Liver (tissue), 9 donors: Measurements from ENCODE around the gene GPR156. TPM values are rescaled to one million over a fixed set of nuclear protein-coding genes. Genes with fewer than 3 reads are reported as not detected.

ENCODE experiments used
- DNase-seq: peaks from one replicate; pipeline ENCODE4 v3.0.0-alpha.2; 2017; ENCODE audit warnings: low spot score
- H3K27ac ChIP-seq, 2 donors: one replicate each; pipeline ENCODE4 v1.7.0; 2013; ENCODE audit warnings: inconsistent platforms in 2 of 2, low read length in 2 of 2, control low read depth in 1 of 2, low read depth in 1 of 2, mild to moderate bottlenecking in 1 of 2
- H3K27me3 ChIP-seq, 4 donors: one replicate each; pipeline versions ENCODE4 v1.6.1 to v1.7.0; 2013; ENCODE audit warnings: low read length in 3 of 4, inconsistent platforms in 1 of 4, mild to moderate bottlenecking in 1 of 4, moderate library complexity in 1 of 4; ENCODE audit not compliant: control insufficient read depth in 4 of 4, insufficient read depth in 4 of 4
- H3K36me3 ChIP-seq, 4 donors: one replicate each; pipeline versions ENCODE4 v1.6.1 to v1.7.0; 2013; ENCODE audit warnings: low read length in 3 of 4, mild to moderate bottlenecking in 3 of 4, low read depth in 1 of 4, moderate library complexity in 1 of 4; ENCODE audit not compliant: control insufficient read depth in 4 of 4, insufficient read depth in 3 of 4
- H3K4me1 ChIP-seq, 4 donors: one replicate each; pipeline versions ENCODE4 v1.6.1 to v1.7.0; 2013; ENCODE audit warnings: low read length in 3 of 4, mild to moderate bottlenecking in 3 of 4, moderate library complexity in 1 of 4; ENCODE audit not compliant: control insufficient read depth in 4 of 4, insufficient read depth in 4 of 4
- H3K4me3 ChIP-seq, 3 donors: one replicate each; pipeline versions ENCODE4 v1.6.1 to v1.7.0; 2013; ENCODE audit warnings: low read length in 3 of 3, control low read depth in 1 of 3, low read depth in 1 of 3, mild to moderate bottlenecking in 1 of 3
- H3K9ac ChIP-seq, 2 donors: one replicate each; pipeline ENCODE4 v1.7.0; 2013; ENCODE audit warnings: low read length in 2 of 2, mild to moderate bottlenecking in 2 of 2, moderate library complexity in 2 of 2, control low read depth in 1 of 2, low read depth in 1 of 2
- H3K9me3 ChIP-seq, 4 donors: one replicate each; pipeline versions ENCODE4 v1.6.1 to v1.7.0; 2013; ENCODE audit warnings: low read length in 3 of 4; ENCODE audit not compliant: control insufficient read depth in 4 of 4
- EGR1 ChIP-seq, 2 donors: IDR thresholded peaks; 2 replicates each; pipeline ENCODE4 v1.6.1; 2016 to 2018; ENCODE audit warnings: antibody characterized with exemption in 2 of 2, low read depth in 2 of 2
- FOXA1 ChIP-seq: IDR thresholded peaks from 2 replicates; pipeline ENCODE4 v1.6.1; 2016; ENCODE audit warnings: antibody characterized with exemption
- FOXA2 ChIP-seq: IDR thresholded peaks from 2 replicates; pipeline ENCODE4 v1.6.1; 2016; ENCODE audit warnings: antibody characterized with exemption
- GABPA ChIP-seq, 2 donors: IDR thresholded peaks in 1 of 2; conservative IDR thresholded peaks in 1 of 2; 2 replicates each; pipeline ENCODE4 v1.6.1; 2016; ENCODE audit warnings: antibody characterized with exemption in 2 of 2, mild to moderate bottlenecking in 1 of 2, moderate library complexity in 1 of 2
- HNF4A ChIP-seq, 2 donors: conservative IDR thresholded peaks; 2 replicates each; pipeline ENCODE4 v1.6.1; 2016; ENCODE audit warnings: antibody characterized with exemption in 2 of 2, mild to moderate bottlenecking in 2 of 2
- HNF4G ChIP-seq: IDR thresholded peaks from 2 replicates; pipeline ENCODE4 v1.6.1; 2016; ENCODE audit warnings: antibody characterized with exemption
- JUND ChIP-seq, 2 donors: IDR thresholded peaks; 2 replicates each; pipeline ENCODE4 v1.6.1; 2016; ENCODE audit warnings: antibody characterized with exemption in 2 of 2
- NR2F2 ChIP-seq: IDR thresholded peaks from 2 replicates; pipeline ENCODE4 v1.6.1; 2016; ENCODE audit warnings: antibody characterized with exemption
- RAD21 ChIP-seq, 2 donors: IDR thresholded peaks; 2 replicates each; pipeline ENCODE4 v1.6.1; 2016; ENCODE audit warnings: antibody characterized with exemption in 2 of 2, mild to moderate bottlenecking in 2 of 2
- RXRA ChIP-seq, 2 donors: IDR thresholded peaks; 2 replicates each; pipeline ENCODE4 v1.6.1; 2017 to 2018; ENCODE audit warnings: antibody characterized with exemption in 2 of 2, mild to moderate bottlenecking in 1 of 2
- SP1 ChIP-seq: IDR thresholded peaks from 2 replicates; pipeline ENCODE4 v1.6.1; 2018; ENCODE audit warnings: antibody characterized with exemption, mild to moderate bottlenecking
- TAF1 ChIP-seq: conservative IDR thresholded peaks from 2 replicates; pipeline ENCODE4 v1.6.1; 2016; ENCODE audit warnings: antibody characterized with exemption, mild to moderate bottlenecking
- YY1 ChIP-seq: IDR thresholded peaks from 2 replicates; pipeline ENCODE4 v1.6.1; 2016; ENCODE audit warnings: antibody characterized with exemption, mild to moderate bottlenecking
- WGBS: extraction: QIAGEN DNeasy Blood & Tissue Kit; methylation state at CpG from one replicate; pipeline ENCODE4 v1.1.7; 2013; 5-methylcytosine and 5-hydroxymethylcytosine counted together
- polyA plus RNA-seq, 2 donors: library from polyadenylated mRNA; stranded (reverse) in 1 of 2; unstranded in 1 of 2; fragments of 200-250 nt in 1 of 2; fragments of >200 nt in 1 of 2; fragmentation: Nextera tagmentation in 1 of 2; extraction: Ambion mirVana in 1 of 2; gene quantifications; one replicate each; pipeline versions ENCODE4 v1.2.1 to v1.2.3, GENCODE V29; 2013 to 2015
- total RNA-seq, 2 donors: library from RNA; depleted of rRNA; stranded (reverse); fragments of >200 nt; gene quantifications; one replicate each; pipeline ENCODE4 v1.2.3, GENCODE V29; 2014
- TF ChIP-seq, protein P1 (sequence below): IDR thresholded peaks from 2 replicates; pipeline ENCODE4 v1.6.1; 2016; ENCODE audit warnings: antibody characterized with exemption
- TF ChIP-seq, protein P2 (sequence below): IDR thresholded peaks from 2 replicates; pipeline ENCODE4 v1.6.1; 2016; ENCODE audit warnings: antibody characterized with exemption
- TF ChIP-seq, protein P3 (sequence below): IDR thresholded peaks from 2 replicates; pipeline ENCODE4 v1.6.1; 2016; ENCODE audit warnings: antibody characterized with exemption
- TF ChIP-seq, protein P4 (sequence below): fragments of 150-350 bp; IDR thresholded peaks from 2 replicates; pipeline ENCODE4 v1.5.1; 2017; ENCODE audit warnings: improper control_type of control experiment, low read depth, low read length; ENCODE audit not compliant: missing input control
- TF ChIP-seq, protein P5 (sequence below): IDR thresholded peaks from 2 replicates; pipeline ENCODE4 v1.6.1; 2016; ENCODE audit warnings: antibody characterized with exemption, mild to moderate bottlenecking
- donor health status: healthy.
- donor health status: healthy.
- donor health status: healthy.
- donor health status: healthy.
- donor health status: healthy.

GPR156 gene
- total and polyA plus RNA-seq, 4 donors = 0.02 to 0.17 (median 0.09) TPM; not detected in 1

DNA sequence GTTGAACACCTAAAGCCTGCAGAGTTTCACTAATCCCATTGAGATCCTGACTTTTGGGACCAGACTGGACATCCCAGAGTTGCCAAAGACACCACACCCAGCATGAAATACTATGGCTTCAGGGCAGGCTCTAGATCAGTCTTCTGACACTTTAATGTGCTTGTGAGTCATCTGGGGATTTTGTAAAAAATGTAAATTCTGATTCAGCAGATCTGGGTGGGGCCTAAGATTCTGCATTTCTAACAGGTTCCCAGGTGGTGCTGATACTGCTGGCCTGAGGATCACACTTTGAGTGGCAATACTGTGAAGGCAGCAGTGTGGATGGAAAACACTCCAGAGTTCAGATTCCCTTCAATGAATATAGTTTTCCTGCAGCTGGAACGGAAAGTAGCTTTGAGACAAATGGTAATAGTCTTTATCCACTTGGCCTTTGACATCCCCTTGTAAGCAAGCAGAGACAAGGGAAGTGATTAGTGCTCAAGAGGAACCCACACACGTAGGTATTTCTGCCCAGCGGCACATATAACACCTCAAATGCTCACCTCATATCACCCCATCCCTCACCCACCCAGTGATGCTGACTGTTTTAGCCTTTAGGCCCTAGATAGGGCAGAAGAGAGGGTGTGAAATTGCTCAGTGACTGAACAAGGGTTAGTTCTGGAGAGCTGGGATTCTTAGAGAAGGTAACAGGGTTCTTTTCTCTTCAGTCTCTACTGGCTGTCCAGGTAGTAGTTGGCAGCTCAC lies 139.3 kb downstream of the GPR156 start (continued):
- TF ChIP-seq, protein P1, sequence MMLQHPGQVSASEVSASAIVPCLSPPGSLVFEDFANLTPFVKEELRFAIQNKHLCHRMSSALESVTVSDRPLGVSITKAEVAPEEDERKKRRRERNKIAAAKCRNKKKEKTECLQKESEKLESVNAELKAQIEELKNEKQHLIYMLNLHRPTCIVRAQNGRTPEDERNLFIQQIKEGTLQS = no peak

DNA sequence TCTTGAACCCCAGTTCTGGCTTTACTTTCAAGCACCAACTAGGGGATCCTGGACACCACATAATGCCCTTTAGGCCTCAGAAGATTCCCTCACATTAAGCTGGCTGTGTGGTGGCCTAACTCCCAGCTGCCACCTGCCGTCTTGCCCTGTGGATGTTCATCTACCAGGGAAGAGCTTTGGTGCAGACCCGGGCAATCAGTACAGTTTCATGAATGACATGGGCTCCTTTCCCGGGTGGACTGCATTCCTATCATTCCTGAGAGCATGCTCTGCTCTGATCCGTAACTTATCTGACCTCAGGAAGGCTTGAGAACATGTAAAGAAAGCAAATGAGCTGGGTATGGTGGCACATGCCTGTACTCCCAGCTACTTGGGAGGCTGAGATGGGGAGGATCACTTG lies 140.8 kb downstream of the GPR156 start:
- TF ChIP-seq, protein P2, sequence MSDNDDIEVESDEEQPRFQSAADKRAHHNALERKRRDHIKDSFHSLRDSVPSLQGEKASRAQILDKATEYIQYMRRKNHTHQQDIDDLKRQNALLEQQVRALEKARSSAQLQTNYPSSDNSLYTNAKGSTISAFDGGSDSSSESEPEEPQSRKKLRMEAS = no peak
- TF ChIP-seq, protein P3, sequence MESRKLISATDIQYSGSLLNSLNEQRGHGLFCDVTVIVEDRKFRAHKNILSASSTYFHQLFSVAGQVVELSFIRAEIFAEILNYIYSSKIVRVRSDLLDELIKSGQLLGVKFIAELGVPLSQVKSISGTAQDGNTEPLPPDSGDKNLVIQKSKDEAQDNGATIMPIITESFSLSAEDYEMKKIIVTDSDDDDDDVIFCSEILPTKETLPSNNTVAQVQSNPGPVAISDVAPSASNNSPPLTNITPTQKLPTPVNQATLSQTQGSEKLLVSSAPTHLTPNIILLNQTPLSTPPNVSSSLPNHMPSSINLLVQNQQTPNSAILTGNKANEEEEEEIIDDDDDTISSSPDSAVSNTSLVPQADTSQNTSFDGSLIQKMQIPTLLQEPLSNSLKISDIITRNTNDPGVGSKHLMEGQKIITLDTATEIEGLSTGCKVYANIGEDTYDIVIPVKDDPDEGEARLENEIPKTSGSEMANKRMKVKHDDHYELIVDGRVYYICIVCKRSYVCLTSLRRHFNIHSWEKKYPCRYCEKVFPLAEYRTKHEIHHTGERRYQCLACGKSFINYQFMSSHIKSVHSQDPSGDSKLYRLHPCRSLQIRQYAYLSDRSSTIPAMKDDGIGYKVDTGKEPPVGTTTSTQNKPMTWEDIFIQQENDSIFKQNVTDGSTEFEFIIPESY = no peak
- TF ChIP-seq HNF4G = no peak
- no peak for TF ChIP-seq SP1
- TF ChIP-seq NR2F2 = no peak
- no peak for TF ChIP-seq FOXA1
- TF ChIP-seq YY1 = no peak
- TF ChIP-seq RAD21 (IDR thresholded peaks at IDR 0.05) = no peak
- TF ChIP-seq TAF1 = no peak
- TF ChIP-seq RXRA (IDR thresholded peaks at IDR 0.05) = no peak
- no peak for TF ChIP-seq JUND (IDR thresholded peaks at IDR 0.05)
- TF ChIP-seq GABPA (IDR thresholded peaks at IDR 0.05 in 1 of 2, conservative IDR thresholded peaks at IDR 0.05 in 1 of 2) = no peak
- TF ChIP-seq HNF4A (conservative IDR thresholded peaks at IDR 0.05) = no peak
- TF ChIP-seq, protein P4, sequence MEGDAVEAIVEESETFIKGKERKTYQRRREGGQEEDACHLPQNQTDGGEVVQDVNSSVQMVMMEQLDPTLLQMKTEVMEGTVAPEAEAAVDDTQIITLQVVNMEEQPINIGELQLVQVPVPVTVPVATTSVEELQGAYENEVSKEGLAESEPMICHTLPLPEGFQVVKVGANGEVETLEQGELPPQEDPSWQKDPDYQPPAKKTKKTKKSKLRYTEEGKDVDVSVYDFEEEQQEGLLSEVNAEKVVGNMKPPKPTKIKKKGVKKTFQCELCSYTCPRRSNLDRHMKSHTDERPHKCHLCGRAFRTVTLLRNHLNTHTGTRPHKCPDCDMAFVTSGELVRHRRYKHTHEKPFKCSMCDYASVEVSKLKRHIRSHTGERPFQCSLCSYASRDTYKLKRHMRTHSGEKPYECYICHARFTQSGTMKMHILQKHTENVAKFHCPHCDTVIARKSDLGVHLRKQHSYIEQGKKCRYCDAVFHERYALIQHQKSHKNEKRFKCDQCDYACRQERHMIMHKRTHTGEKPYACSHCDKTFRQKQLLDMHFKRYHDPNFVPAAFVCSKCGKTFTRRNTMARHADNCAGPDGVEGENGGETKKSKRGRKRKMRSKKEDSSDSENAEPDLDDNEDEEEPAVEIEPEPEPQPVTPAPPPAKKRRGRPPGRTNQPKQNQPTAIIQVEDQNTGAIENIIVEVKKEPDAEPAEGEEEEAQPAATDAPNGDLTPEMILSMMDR = no peak
- TF ChIP-seq, protein P5, sequence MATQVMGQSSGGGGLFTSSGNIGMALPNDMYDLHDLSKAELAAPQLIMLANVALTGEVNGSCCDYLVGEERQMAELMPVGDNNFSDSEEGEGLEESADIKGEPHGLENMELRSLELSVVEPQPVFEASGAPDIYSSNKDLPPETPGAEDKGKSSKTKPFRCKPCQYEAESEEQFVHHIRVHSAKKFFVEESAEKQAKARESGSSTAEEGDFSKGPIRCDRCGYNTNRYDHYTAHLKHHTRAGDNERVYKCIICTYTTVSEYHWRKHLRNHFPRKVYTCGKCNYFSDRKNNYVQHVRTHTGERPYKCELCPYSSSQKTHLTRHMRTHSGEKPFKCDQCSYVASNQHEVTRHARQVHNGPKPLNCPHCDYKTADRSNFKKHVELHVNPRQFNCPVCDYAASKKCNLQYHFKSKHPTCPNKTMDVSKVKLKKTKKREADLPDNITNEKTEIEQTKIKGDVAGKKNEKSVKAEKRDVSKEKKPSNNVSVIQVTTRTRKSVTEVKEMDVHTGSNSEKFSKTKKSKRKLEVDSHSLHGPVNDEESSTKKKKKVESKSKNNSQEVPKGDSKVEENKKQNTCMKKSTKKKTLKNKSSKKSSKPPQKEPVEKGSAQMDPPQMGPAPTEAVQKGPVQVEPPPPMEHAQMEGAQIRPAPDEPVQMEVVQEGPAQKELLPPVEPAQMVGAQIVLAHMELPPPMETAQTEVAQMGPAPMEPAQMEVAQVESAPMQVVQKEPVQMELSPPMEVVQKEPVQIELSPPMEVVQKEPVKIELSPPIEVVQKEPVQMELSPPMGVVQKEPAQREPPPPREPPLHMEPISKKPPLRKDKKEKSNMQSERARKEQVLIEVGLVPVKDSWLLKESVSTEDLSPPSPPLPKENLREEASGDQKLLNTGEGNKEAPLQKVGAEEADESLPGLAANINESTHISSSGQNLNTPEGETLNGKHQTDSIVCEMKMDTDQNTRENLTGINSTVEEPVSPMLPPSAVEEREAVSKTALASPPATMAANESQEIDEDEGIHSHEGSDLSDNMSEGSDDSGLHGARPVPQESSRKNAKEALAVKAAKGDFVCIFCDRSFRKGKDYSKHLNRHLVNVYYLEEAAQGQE = no peak
- TF ChIP-seq, protein P1 = no peak
- no peak for TF ChIP-seq FOXA2
- TF ChIP-seq EGR1 (IDR thresholded peaks at IDR 0.05; ENCODE audit: low read depth in 2 of 2) = no peak
- H3K4me3 ChIP-seq = no peak overlapping the region
- no peaks in the 10 kb centered on the region for H3K9me3 ChIP-seq
- H3K27ac ChIP-seq = no peak overlapping the region
- H3K27me3 ChIP-seq = no peaks in the 10 kb centered on the region
- DNase-seq = no peak
- 75% methylated on average over 4 of the region's 4 CpGs for WGBS
- no peaks in the 10 kb centered on the region for H3K36me3 ChIP-seq
- no peak overlapping the region for H3K9ac ChIP-seq
- H3K4me1 ChIP-seq = no peaks in the 10 kb centered on the region
